NCI-H526 (cell line): ENCODE results near the gene ZBTB6.
"Not testable (repeated sequence)": the region's sequence is repeated elsewhere in the genome, so short reads cannot be mapped to it uniquely, and the experiment has no call there.

Experiments used
- DNase-seq, 2 experiments: peaks; one replicate each; lab custom pipeline; 2025; lab: John Stamatoyannopoulos, UW

ZBTB6 gene

DNA sequence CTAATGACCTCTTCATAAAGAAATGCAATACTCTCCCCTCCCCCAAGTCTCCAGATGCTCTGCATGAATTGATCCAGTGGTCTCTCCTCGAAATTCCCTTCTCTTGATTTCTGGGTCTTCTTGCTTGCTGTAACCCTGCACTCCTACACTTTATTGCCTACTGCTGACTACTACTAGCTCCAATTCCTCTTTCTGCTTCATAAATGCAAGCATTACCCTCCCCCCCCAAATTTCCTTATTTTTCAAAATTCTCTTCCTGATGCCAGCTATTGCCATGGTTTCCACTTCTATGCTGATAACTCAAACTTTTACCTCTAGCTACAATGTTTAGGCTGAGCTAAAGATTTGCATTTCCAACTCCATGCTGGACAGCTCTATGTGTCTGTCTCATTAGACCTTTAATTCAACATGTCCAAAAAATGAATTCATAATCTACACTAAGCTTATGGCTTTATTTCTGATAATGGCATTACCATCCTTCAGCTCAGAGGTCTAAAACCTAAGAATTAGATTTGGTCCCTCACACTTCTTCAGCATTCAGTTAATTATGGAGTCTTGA, 16.8 kb upstream of the ZBTB6 start:
- DNase-seq = no peak

DNA sequence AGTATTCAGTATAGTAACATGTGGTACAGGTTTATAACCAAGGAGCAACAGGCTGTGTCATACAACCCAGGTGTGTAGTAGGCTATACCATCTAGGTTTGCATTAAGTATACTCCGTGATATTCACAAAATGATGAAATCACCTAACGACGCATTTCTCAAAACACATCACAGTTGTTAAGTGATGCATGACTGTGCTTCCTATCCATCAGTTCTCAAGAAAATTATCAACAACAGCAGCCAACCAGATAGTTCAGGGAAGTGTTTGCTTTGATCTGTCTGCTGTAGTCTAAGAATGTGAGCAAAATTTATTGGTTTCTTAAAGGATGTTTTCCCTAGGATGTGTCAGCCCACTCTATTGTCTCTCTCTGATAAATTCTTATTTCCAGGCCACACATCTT, 10.8 kb upstream of the ZBTB6 start:
- DNase-seq = no peak

- DNase-seq = no peak
These were observed 9.6 kb upstream of the ZBTB6 start for GRCh38 chr9:122922713-122923112.

GRCh38 chr9:122918310-122918709, 5.2 kb upstream of the ZBTB6 start:
- no peak for DNase-seq

- no peak for DNase-seq
These were observed 506 bp downstream of the ZBTB6 start for GRCh38 chr9:122912671-122912963.

DNA sequence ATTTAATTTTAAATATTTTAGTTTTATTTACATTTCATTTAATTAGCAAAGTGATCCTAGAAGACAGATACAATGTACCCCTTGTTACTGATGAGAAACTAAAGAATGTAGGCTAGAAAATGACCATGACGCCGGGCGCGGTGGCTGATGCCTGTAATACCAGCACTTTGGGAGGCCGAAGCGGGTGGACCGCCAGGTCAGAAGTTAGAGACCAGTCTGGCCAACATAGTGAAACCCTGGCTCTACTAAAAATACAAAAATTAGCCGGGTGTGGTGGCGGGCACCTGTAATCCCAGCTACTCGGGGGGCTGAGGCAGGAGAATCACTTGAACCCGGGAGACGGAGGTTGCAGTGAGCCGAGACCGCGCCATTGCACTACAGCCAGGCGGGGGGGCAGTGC, 7.0 kb downstream of the ZBTB6 start:
- DNase-seq = not testable (repeated sequence)

- peak; percentile 98 to 99 for DNase-seq
These were observed 8.1 kb downstream of the ZBTB6 start, which contains the start of gene RC3H2 for GRCh38 chr9:122904823-122905710. RC3H2 (minus strand) TSS chr9:122905359; CDS start chr9:122897509, 7,850 bp downstream.

DNA sequence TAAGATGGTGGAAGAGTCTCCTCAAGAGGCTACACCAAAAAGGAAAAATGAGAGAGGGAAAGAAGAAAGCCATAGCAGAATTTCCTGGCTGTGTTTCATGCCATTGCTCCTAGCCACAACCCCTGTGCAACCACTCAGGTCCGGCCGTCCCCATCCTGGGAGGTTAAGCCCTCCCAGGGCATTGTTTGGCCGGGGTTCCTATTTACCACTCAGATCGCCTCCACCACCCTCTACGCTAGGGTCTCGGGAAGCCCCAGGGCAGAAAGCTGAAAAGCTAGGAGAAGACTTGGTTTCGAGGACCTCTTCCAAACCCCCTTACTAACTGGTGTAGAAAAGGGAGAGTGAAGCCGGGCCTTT, 8.7 kb downstream of the ZBTB6 start:
- peak; percentile 42 to 45 for DNase-seq

- DNase-seq = no peak
These were observed 12.3 kb downstream of the ZBTB6 start for GRCh38 chr9:122900791-122901190.

GRCh38 chr9:122897969-122898368, 15.2 kb downstream of the ZBTB6 start:
- DNase-seq = no peak

GRCh38 chr9:122888480-122888879, 24.6 kb downstream of the ZBTB6 start:
- DNase-seq = no peak

DNA sequence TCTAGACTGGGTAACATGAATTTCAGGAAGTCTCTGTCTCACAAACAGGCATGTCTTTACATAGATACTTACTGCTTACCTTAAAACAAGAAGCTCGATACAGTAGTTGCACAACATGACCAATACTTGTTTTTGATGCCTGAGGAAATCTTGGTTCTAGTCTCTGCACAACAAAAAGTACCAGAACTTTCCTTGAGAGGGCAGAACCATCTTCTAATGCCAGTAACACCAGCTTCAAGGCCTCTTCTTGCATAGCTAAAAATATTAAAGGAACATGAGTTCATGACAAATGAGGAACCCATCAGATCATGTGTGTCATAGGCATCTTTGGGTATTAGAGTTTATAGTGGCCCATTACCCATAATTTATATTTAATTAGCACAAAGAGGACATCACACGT, 30.0 kb downstream of the ZBTB6 start:
- no peak for DNase-seq

DNA sequence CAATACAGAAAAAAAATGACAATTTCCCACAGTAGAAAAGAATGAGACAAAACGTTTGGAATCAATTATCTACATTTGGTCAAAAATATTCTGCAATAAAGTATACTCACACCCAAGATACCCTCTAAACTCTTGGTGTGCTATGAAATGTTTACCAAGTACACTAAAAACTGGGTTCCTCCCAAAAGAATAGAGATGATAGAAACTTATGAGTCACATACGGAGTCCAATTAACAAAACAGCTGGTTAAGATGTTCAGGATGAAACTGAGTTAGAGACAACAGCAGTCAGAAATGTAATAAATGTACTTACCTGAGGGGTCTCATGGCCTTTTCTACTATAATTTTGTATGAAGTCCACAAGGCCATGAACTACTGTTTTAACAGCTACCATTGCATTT, 33.7 kb downstream of the ZBTB6 start:
- DNase-seq = no peak

DNA sequence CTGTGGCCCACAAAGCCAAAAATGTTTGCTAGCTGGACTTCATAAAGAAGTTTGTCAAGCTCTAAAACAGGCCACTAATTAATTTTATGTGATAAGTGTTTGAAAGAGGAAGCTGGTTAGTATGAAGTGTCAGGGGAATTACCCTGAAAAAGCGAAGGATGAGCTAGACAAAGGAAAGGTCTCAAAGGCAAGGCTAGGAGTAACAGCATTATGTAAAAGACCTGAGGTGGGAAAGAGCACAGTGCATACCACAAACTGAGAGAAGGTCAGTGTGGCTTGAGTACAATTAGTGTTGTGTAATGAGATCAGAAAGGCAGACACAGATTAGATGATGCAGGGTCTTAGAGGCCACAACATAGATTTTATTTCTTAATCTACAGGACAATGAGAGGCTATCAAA, 37.6 kb downstream of the ZBTB6 start:
- no peak for DNase-seq

GRCh38 chr9:122867276-122867675, 45.8 kb downstream of the ZBTB6 start:
- DNase-seq = not testable (repeated sequence)

GRCh38 chr9:122866079-122866478, 47.0 kb downstream of the ZBTB6 start:
- no peak for DNase-seq

DNA sequence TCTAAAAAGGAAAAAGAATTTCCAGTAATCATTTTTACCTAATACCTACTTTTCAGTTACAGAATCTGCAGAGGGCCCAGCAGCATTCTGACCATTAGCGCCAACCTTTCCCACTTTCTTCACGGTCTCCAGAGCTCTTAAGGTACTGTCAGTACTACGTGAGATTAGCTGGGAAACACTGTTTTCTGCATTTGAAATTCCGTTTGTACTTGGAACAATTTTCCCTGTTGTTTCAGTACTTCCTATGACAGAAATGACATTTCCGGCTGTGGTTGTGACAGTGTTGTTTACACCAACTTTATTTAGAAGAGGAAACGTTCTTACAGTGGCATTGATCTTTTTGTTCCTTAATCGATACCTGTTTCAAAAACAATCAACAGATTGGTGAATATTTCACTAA, 47.8 kb downstream of the ZBTB6 start:
- DNase-seq = no peak

DNA sequence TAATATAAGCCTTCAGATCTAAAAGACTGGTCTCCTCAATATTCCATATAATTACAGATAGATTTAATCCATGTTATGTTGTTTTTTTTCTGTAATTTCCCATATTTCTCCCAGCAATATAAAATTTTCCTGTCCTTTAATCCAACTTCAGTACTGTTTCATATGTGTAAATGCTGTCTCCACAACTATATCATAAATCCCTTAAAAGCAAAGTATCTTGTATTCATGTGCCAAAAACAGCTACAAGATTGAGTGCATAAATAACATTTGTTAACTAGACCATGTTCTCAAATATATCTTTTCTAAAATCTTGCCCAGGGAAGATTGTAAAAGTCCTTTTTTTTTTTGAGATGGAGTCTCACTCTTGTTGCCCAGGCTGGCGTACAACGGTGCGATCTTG, 49.7 kb downstream of the ZBTB6 start:
- no peak for DNase-seq

DNA sequence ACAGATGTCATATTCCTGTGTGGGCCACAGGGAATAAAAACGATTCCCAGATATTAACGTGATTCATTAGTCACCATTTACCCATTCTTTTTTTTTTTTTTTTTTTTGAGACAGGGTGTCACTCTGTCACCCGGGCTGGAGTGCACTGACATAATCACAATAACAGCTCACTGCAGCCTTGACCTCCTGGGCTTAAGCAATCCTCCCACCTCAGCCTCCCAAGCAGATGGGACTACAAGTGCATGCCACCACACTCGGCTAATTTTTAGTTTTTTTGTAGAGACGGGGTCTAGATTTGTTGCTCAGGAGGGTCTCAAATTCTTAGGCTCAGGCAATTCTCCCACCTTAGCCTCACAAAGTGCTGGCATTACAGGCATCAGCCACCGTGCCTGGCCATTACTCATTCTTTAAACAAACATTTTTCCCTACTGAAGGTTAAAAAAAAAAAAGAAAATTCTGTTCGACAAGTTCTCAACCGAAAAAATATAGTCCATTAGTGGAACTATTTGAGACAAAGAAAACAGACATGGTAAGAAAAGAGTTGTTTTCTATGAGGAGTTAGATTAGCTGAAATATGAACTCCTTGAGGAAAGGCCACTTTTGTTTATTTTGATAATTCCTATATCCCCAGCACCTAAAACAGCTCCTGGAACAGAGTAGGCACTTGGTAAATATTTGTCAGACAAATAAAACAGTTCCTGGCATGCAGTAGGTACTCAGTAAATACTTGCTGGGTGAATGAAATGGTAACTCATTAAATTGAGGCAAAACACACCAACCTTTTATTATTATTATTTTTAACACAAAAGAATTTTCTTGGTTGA, 52.6 kb downstream of the ZBTB6 start:
- DNase-seq = no peak
